Stimulated activated CD4-positive, alpha-beta T cell treated with anti-CD3 and anti-CD28 coated beads, Interleukin-4, amount 100 ng/mL, for 1 hour (primary cell): ENCODE data around the gene EMILIN2.
"Not testable (repeated sequence)": the region's sequence is repeated elsewhere in the genome, so short reads cannot be mapped to it uniquely, and the experiment has no call there.

Source experiments
- DNase-seq: peaks from one replicate; pipeline ENCODE4 v3.0.0-alpha.2; 2020

Gene EMILIN2

GRCh38 chr18:2901423-2901985 is 54.7 kb downstream of the EMILIN2 start:
- DNase-seq: no peak

- DNase-seq: no peak
These were observed 55.5 kb downstream of the EMILIN2 start for GRCh38 chr18:2902327-2902726.

GRCh38 chr18:2903006-2903405 is 56.2 kb downstream of the EMILIN2 start:
- no peak for DNase-seq

- DNase-seq: peak; percentile 35
These were observed 59.3 kb downstream of the EMILIN2 start for GRCh38 chr18:2905854-2906703.

- peak; percentile 54 for DNase-seq
These were observed 60.1 kb downstream of the EMILIN2 start for GRCh38 chr18:2906704-2907549.

- no peak for DNase-seq
These were observed 60.8 kb downstream of the EMILIN2 start for GRCh38 chr18:2907550-2908135.

GRCh38 chr18:2908166-2908945 is 61.5 kb downstream of the EMILIN2 start:
- no peak for DNase-seq

- no peak for DNase-seq
These were observed 62.1 kb downstream of the EMILIN2 start for GRCh38 chr18:2908946-2909335.

- DNase-seq: no peak
These were observed 62.8 kb downstream of the EMILIN2 start for GRCh38 chr18:2909431-2910140.

GRCh38 chr18:2910261-2910660 is 63.5 kb downstream of the EMILIN2 start:
- no peak for DNase-seq

- no peak for DNase-seq
These were observed 64.1 kb downstream of the EMILIN2 start for GRCh38 chr18:2910751-2911425.

GRCh38 chr18:2911533-2911932 is 64.7 kb downstream of the EMILIN2 start:
- no peak for DNase-seq

GRCh38 chr18:2912357-2913299 is 65.8 kb downstream of the EMILIN2 start:
- DNase-seq: no peak

- no peak for DNase-seq
These were observed 66.7 kb downstream of the EMILIN2 start for GRCh38 chr18:2913398-2914005.

GRCh38 chr18:2914185-2914880 is 67.5 kb downstream of the EMILIN2 start:
- no peak for DNase-seq

GRCh38 chr18:2914881-2915240 is 68.1 kb downstream of the EMILIN2 start:
- DNase-seq: no peak

- DNase-seq: not testable (repeated sequence)
These were observed 68.7 kb downstream of the EMILIN2 start for GRCh38 chr18:2915486-2915885.

- no peak for DNase-seq
These were observed 69.4 kb downstream of the EMILIN2 start for GRCh38 chr18:2916184-2916583.
